ENCODE results near the gene FAAP24.
"Not testable (repeated sequence)": the region's sequence is repeated elsewhere in the genome, so short reads cannot be mapped to it uniquely, and the experiment has no call there.

GRCh38 chr19:33026602-33027001, 54.6 kb downstream of the FAAP24 start:
- TF ChIP-seq CTCF, POLR2A (IDR thresholded peaks at IDR 0.05): not testable (repeated sequence)

Data from esophagus squamous epithelium (tissue), 4 donors.